Retinal pigment epithelial cell (primary cell): ENCODE results near the gene THRB.
A peak's percentile ranks its signal among the peaks of the same experiment; 100 is the strongest.

ENCODE experiments used
- DNase-seq: peaks from one replicate; pipeline ENCODE4 v3.0.0-alpha.2; 2010; ENCODE audit warnings: low read depth
- H3K4me3 ChIP-seq: 2 replicates; pipeline ENCODE4 v1.5.1; 2011; ENCODE audit warnings: mild to moderate bottlenecking, low read length, control low read depth, moderate library complexity
- TF ChIP-seq, protein P1 (sequence below): conservative IDR thresholded peaks from 2 replicates; pipeline ENCODE4 v1.5.1; 2011; ENCODE audit warnings: low read depth, low read length, control low read depth, inconsistent platforms

THRB gene

GRCh38 chr3:24521420-24522145, 26.9 kb upstream of the THRB start:
- TF ChIP-seq, protein P1, sequence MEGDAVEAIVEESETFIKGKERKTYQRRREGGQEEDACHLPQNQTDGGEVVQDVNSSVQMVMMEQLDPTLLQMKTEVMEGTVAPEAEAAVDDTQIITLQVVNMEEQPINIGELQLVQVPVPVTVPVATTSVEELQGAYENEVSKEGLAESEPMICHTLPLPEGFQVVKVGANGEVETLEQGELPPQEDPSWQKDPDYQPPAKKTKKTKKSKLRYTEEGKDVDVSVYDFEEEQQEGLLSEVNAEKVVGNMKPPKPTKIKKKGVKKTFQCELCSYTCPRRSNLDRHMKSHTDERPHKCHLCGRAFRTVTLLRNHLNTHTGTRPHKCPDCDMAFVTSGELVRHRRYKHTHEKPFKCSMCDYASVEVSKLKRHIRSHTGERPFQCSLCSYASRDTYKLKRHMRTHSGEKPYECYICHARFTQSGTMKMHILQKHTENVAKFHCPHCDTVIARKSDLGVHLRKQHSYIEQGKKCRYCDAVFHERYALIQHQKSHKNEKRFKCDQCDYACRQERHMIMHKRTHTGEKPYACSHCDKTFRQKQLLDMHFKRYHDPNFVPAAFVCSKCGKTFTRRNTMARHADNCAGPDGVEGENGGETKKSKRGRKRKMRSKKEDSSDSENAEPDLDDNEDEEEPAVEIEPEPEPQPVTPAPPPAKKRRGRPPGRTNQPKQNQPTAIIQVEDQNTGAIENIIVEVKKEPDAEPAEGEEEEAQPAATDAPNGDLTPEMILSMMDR = no peak
- peak overlapping the region; percentile 58 for H3K4me3 ChIP-seq
- DNase-seq = no peak

DNA sequence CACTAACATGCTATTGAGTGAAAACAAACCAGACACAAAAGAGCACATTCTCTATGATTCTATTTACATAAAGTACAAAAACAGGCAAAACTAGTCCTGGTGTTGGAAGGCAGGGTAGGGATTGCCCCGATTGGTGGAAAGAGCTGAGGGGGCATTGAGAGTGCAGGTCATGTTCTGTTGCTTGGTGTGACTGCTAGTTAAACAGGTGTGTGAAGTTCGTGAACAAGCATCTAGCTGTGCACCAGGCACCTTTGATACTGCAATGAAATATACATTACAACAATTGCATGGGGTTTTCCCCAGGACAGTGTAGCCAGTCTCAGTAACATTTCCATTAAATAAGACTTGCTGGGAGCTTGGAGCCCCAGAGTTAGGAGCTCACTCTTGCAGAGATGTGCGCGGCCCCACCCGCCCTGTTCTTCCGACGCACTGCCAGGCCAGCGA, 26.3 kb upstream of the THRB start:
- TF ChIP-seq, protein P1 = no peak

GRCh38 chr3:24520101-24520495, 25.4 kb upstream of the THRB start:
- DNase-seq = no peak
- TF ChIP-seq, protein P1 = no peak
- no peak overlapping the region for H3K4me3 ChIP-seq

More for the DNA sequence above, 26.3 kb upstream of the THRB start:
- H3K4me3 ChIP-seq = peak overlapping the region; percentile 58
- DNase-seq = no peak

- H3K4me3 ChIP-seq = no peak overlapping the region
Observed at GRCh38 chr3:24519368-24520100, 24.9 kb upstream of the THRB start.

GRCh38 chr3:24518990-24519367, 24.3 kb upstream of the THRB start:
- TF ChIP-seq, protein P1 = no peak
- H3K4me3 ChIP-seq = no peak overlapping the region
- DNase-seq = no peak

More at GRCh38 chr3:24519368-24520100, 24.9 kb upstream of the THRB start:
- TF ChIP-seq, protein P1 = no peak
- no peak for DNase-seq

DNA sequence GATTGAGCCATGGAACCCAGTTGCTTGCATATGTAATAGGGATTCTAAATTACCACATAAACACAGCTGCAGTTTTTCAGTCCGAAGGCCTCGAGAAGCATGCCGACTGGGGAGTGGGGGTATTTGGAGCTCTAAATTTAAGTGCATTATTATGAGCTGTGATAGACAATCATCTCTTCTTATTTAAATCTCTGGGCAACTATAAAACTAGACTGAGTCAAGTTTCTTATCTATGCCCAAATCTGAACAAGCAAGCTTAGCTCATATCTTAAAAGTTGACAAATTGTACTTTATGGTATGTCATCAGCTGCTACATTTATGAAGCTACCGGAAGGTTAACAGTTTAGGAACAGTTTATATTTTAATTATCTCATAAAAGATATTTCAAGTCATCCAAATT, 19.5 kb upstream of the THRB start:
- TF ChIP-seq, protein P1 = no peak
- no peak overlapping the region for H3K4me3 ChIP-seq
- no peak for DNase-seq
